RWPE1 (cell line): ENCODE results near the gene STK35.

Experiments used
- CTCF ChIA-PET: fragments of 350-600 bp; sonication (Branson Sonifier 250); formaldehyde crosslinking; extraction: SDS; loops from one replicate; lab custom pipeline; 2021; lab: Yijun Ruan, JAX
- POLR2A ChIA-PET: fragments of 400-600 bp; formaldehyde crosslinking; extraction: SDS; loops from one replicate; lab custom pipeline; 2020; ENCODE audit warnings: antibody characterized with exemption; ENCODE audit not compliant: low non-redundant PET; lab: Yijun Ruan, JAX
- DNase-seq: peaks from one replicate; pipeline ENCODE4 v3.0.0; 2012; ENCODE audit warnings: low spot score
- H3K27ac ChIP-seq: fragments of 450-650 bp; 2 replicates; pipeline ENCODE4 v1.5.1; 2017
- TF ChIP-seq, protein P1 (sequence below): fragments of 450-650 bp; conservative IDR thresholded peaks from 2 replicates; pipeline ENCODE4 v1.5.1; 2017; ENCODE audit warnings: low read depth, mild to moderate bottlenecking

STK35 gene

GRCh38 chr20:2124564-2125213 is 23.1 kb downstream of the STK35 start:
- TF ChIP-seq, protein P1, sequence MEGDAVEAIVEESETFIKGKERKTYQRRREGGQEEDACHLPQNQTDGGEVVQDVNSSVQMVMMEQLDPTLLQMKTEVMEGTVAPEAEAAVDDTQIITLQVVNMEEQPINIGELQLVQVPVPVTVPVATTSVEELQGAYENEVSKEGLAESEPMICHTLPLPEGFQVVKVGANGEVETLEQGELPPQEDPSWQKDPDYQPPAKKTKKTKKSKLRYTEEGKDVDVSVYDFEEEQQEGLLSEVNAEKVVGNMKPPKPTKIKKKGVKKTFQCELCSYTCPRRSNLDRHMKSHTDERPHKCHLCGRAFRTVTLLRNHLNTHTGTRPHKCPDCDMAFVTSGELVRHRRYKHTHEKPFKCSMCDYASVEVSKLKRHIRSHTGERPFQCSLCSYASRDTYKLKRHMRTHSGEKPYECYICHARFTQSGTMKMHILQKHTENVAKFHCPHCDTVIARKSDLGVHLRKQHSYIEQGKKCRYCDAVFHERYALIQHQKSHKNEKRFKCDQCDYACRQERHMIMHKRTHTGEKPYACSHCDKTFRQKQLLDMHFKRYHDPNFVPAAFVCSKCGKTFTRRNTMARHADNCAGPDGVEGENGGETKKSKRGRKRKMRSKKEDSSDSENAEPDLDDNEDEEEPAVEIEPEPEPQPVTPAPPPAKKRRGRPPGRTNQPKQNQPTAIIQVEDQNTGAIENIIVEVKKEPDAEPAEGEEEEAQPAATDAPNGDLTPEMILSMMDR, result no peak
- no peak for DNase-seq
- CTCF ChIA-PET, result interaction anchor here (0.6 kb wide), 1 partner anchor 12 kb away, joined by 5 read pairs; no protein-coding TSS in a partner anchor
- POLR2A ChIA-PET, result no interaction called here
- no peak overlapping the region for H3K27ac ChIP-seq

GRCh38 chr20:2125474-2126112 is 24.0 kb downstream of the STK35 start:
- DNase-seq, result no peak
- TF ChIP-seq, protein P1, result no peak
- H3K27ac ChIP-seq, result no peak overlapping the region
- ChIA-PET CTCF (no interaction called here), POLR2A (interaction anchor here (0.6 kb wide), 1 partner anchor 18 kb away, joined by 3 read pairs; no protein-coding TSS in a partner anchor)

- no peak overlapping the region for H3K27ac ChIP-seq
- DNase-seq, result no peak
- ChIA-PET POLR2A (no interaction called here), CTCF (no interaction called here)
- TF ChIP-seq, protein P1, result no peak
Measured at GRCh38 chr20:2127238-2127637, 25.6 kb downstream of the STK35 start.

DNA sequence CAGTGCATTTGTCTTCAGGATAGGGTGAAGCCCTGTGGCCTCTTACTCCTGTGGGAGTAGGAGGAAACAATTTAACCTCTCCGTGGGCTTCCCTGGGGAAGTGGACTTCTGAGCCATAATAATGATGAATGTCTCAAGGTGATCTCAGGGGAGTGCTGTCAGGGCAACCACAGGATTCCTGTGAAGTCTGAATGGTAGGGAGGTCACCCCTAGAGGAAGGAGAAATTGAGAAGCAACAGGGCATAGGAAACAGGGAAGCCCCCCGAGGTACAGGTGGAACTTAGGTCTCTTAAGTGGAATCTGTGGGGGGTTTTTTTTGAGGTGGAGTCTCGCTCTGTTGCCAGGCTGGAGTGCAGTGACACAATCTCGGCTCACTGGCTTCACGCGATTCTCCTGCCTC is 26.9 kb downstream of the STK35 start:
- TF ChIP-seq, protein P1, result no peak
- ChIA-PET CTCF (interaction anchor here (1.0 kb wide), 1 partner anchor 44 kb away, joined by 5 read pairs; no protein-coding TSS in a partner anchor), POLR2A (no interaction called here)
- no peak for DNase-seq
- H3K27ac ChIP-seq, result no peak overlapping the region

GRCh38 chr20:2130062-2130591 is 28.5 kb downstream of the STK35 start:
- CTCF ChIA-PET, result no interaction called here
- POLR2A ChIA-PET, result no interaction called here

GRCh38 chr20:2130683-2131082 is 29.1 kb downstream of the STK35 start:
- no peak for DNase-seq
- H3K27ac ChIP-seq, result peak overlapping the region; percentile 49
- TF ChIP-seq, protein P1, result no peak
- CTCF ChIA-PET, result no interaction called here
- POLR2A ChIA-PET, result no interaction called here

More at GRCh38 chr20:2130062-2130591, 28.5 kb downstream of the STK35 start:
- H3K27ac ChIP-seq, result peak overlapping the region; percentile 30
- TF ChIP-seq, protein P1, result no peak
- no peak for DNase-seq
